ENCODE results near the gene ALMS1. TPM values are rescaled to one million over a fixed set of nuclear protein-coding genes. Genes with fewer than 3 reads are reported as not detected.
"Not testable (repeated sequence)": the region's sequence is repeated elsewhere in the genome, so short reads cannot be mapped to it uniquely, and the experiment has no call there.

Gene ALMS1
- polyA plus RNA-seq, 1 donor (not counting 4 experiments of a cell fraction or from before 2014, with no cell fraction given), result 4.4 TPM

DNA sequence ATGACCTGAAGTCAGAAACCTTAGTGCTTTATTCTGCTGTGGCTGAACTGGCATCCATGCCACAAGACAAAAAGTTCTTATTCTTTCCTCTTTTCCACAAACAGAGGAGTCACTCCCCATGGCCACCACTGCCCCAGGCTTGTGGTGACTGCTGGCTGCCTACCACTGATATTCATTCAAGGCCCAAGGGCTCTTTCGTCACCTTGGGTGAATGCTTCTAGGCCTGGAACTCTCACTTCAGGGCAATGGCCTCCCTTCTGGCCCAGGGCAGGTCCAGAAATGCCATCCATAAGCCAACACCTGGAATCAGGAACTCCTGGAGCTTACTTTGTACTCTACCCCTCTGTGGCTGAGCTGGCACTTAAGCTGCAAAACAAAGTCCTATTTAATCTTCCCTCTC is 146.7 kb downstream of the ALMS1 start:
- DNase-seq (ENCODE audit: low read depth, low spot score) (no peak), FAIRE-seq (no peak)
- no peak overlapping the region for H3K27ac ChIP-seq (ENCODE audit: control insufficient read depth, insufficient read depth, low read length)
- H2AFZ ChIP-seq (ENCODE audit: control insufficient read depth, low read length), result no peak overlapping the region
- H3K36me3 ChIP-seq (ENCODE audit: control insufficient read depth in 2 of 2, extremely low read depth in 1 of 2, insufficient read depth in 2 of 2, low read length in 2 of 2), result no peaks in the 10 kb centered on the region
- H3K9me3 ChIP-seq (ENCODE audit: control insufficient read depth, low read depth, low read length), result no peaks in the 10 kb centered on the region
- no peaks in the 10 kb centered on the region for H3K27me3 ChIP-seq (ENCODE audit: control insufficient read depth, extremely low read depth, insufficient read depth, low read length)
- no peak overlapping the region for H3K4me2 ChIP-seq (ENCODE audit: control insufficient read depth, extremely low read depth, insufficient read depth, low read depth, low read length)
- H3K9ac ChIP-seq (ENCODE audit: control insufficient read depth, extremely low read depth, insufficient read depth, low read length), result no peak overlapping the region
- H3K9me1 ChIP-seq (ENCODE audit: control insufficient read depth, extremely low read depth, insufficient read depth, low read length), result peaks cover 2% of the 10 kb centered on the region
- TF ChIP-seq EZH2 (IDR thresholded peaks at IDR 0.05; ENCODE audit: low read length) (no peak), CTCF (optimal IDR thresholded peaks at IDR 0.05 in 1 of 3, IDR thresholded peaks at IDR 0.05 in 1 of 3, conservative IDR thresholded peaks at IDR 0.05 in 1 of 3; ENCODE audit: extremely low read depth in 1 of 3, insufficient read depth in 2 of 3, low read length in 3 of 3) (no peak)
- no peak overlapping the region for H3K4me3 ChIP-seq (ENCODE audit: control insufficient read depth in 2 of 3, extremely low read depth in 1 of 3, insufficient read depth in 2 of 3, low read depth in 1 of 3, low read length in 3 of 3)
- H3K79me2 ChIP-seq (ENCODE audit: control insufficient read depth, insufficient read depth, low read length), result no peaks in the 10 kb centered on the region
- H3K4me1 ChIP-seq (ENCODE audit: control insufficient read depth, extremely low read depth, insufficient read depth, low read length), result no peaks in the 10 kb centered on the region
- no peaks in the 10 kb centered on the region for H4K20me1 ChIP-seq (ENCODE audit: control insufficient read depth, extremely low read depth, insufficient read depth, low read length)
- dilution Hi-C loops (cut with MboI; ENCODE audit: extremely low pct_ligation_motif_present, low sequenced_read_pairs), result no loop called here

DNA sequence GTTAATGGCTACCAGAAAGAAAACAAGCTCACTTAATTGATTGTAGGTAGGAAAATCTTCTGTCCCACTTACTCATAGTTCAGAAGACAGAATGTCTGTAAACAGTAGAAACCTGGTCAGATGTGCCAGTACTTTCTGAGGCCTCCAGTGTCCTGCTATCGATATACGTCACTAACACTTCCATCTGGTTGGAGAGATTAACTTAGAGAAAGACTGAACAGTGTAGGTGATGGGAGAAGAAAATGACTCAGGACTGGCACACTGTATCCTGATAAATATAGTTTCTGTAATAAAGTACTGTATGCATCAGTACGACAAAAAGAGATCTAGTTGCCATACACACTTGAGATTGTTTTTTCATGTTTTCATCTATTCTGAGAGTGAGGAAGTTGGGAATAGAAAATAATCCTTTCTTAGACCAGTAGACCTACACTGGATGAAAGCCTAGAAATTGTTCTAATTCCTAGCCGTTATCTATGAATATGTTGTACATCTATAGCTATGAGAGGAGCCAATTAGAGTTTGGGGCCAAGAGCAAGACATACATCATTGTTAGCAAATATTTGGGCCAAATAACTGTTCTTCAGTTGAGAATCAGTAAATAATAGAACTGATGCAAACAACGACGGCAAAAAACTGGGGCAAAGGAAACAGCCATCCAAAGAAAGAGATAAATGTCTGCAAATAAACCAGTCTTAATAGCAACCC is 150.7 kb downstream of the ALMS1 start:
- H3K4me2 ChIP-seq (ENCODE audit: control insufficient read depth, extremely low read depth, insufficient read depth, low read depth, low read length), result no peak overlapping the region
- H2AFZ ChIP-seq (ENCODE audit: control insufficient read depth, low read length), result no peak overlapping the region
- no peaks in the 10 kb centered on the region for H3K27me3 ChIP-seq (ENCODE audit: control insufficient read depth, extremely low read depth, insufficient read depth, low read length)
- DNase-seq (ENCODE audit: low read depth, low spot score), result no peak
- H3K27ac ChIP-seq (ENCODE audit: control insufficient read depth, insufficient read depth, low read length), result no peak overlapping the region
- H4K20me1 ChIP-seq (ENCODE audit: control insufficient read depth, extremely low read depth, insufficient read depth, low read length), result no peaks in the 10 kb centered on the region
- dilution Hi-C loops (cut with MboI; ENCODE audit: extremely low pct_ligation_motif_present, low sequenced_read_pairs), result no loop called here
- H3K4me1 ChIP-seq (ENCODE audit: control insufficient read depth, extremely low read depth, insufficient read depth, low read length), result no peaks in the 10 kb centered on the region
- H3K79me2 ChIP-seq (ENCODE audit: control insufficient read depth, insufficient read depth, low read length), result no peaks in the 10 kb centered on the region
- no peak overlapping the region for H3K9ac ChIP-seq (ENCODE audit: control insufficient read depth, extremely low read depth, insufficient read depth, low read length)
- no peaks in the 10 kb centered on the region for H3K9me3 ChIP-seq (ENCODE audit: control insufficient read depth, low read depth, low read length)
- no peak for FAIRE-seq
- no peaks in the 10 kb centered on the region for H3K36me3 ChIP-seq (ENCODE audit: control insufficient read depth in 2 of 2, extremely low read depth in 1 of 2, insufficient read depth in 2 of 2, low read length in 2 of 2)
- no peak overlapping the region for H3K4me3 ChIP-seq (ENCODE audit: control insufficient read depth in 2 of 3, extremely low read depth in 1 of 3, insufficient read depth in 2 of 3, low read depth in 1 of 3, low read length in 3 of 3)
- TF ChIP-seq CTCF (optimal IDR thresholded peaks at IDR 0.05 in 1 of 3, IDR thresholded peaks at IDR 0.05 in 1 of 3, conservative IDR thresholded peaks at IDR 0.05 in 1 of 3; ENCODE audit: extremely low read depth in 1 of 3, insufficient read depth in 2 of 3, low read length in 3 of 3), result no peak
- no peak for TF ChIP-seq EZH2 (IDR thresholded peaks at IDR 0.05; ENCODE audit: low read length)
- peaks cover 2% of the 10 kb centered on the region for H3K9me1 ChIP-seq (ENCODE audit: control insufficient read depth, extremely low read depth, insufficient read depth, low read length)

- H3K9me1 ChIP-seq (ENCODE audit: control insufficient read depth, extremely low read depth, insufficient read depth, low read length); H2AFZ ChIP-seq (ENCODE audit: control insufficient read depth, low read length); H3K27ac ChIP-seq (ENCODE audit: control insufficient read depth, insufficient read depth, low read length); H3K4me2 ChIP-seq (ENCODE audit: control insufficient read depth, extremely low read depth, insufficient read depth, low read depth, low read length); H3K9me3 ChIP-seq (ENCODE audit: control insufficient read depth, low read depth, low read length); H3K4me1 ChIP-seq (ENCODE audit: control insufficient read depth, extremely low read depth, insufficient read depth, low read length); H3K4me3 ChIP-seq (ENCODE audit: control insufficient read depth in 2 of 3, extremely low read depth in 1 of 3, insufficient read depth in 2 of 3, low read depth in 1 of 3, low read length in 3 of 3); DNase-seq (ENCODE audit: low read depth, low spot score); dilution Hi-C loops (cut with MboI; ENCODE audit: extremely low pct_ligation_motif_present, low sequenced_read_pairs); H3K36me3 ChIP-seq (ENCODE audit: control insufficient read depth in 2 of 2, extremely low read depth in 1 of 2, insufficient read depth in 2 of 2, low read length in 2 of 2); H4K20me1 ChIP-seq (ENCODE audit: control insufficient read depth, extremely low read depth, insufficient read depth, low read length); H3K9ac ChIP-seq (ENCODE audit: control insufficient read depth, extremely low read depth, insufficient read depth, low read length); H3K79me2 ChIP-seq (ENCODE audit: control insufficient read depth, insufficient read depth, low read length); FAIRE-seq; H3K27me3 ChIP-seq (ENCODE audit: control insufficient read depth, extremely low read depth, insufficient read depth, low read length): not testable (repeated sequence)
Observed at GRCh38 chr2:73560875-73561274, 175.2 kb downstream of the ALMS1 start.

All from keratinocyte (primary cell).